Ovary (tissue), 9 donors: Measurements from ENCODE around the gene ME2. TPM values are rescaled to one million over a fixed set of nuclear protein-coding genes. Genes with fewer than 3 reads are reported as not detected.
"Not testable (repeated sequence)": the region's sequence is repeated elsewhere in the genome, so short reads cannot be mapped to it uniquely, and the experiment has no call there.

Source experiments
- DNase-seq, 5 donors: peaks; one replicate each; pipeline ENCODE4 v3.0.0-alpha.2; 2019 to 2020
- H3K27ac ChIP-seq, 2 donors: fragments of 200-600 bp; one replicate each; pipeline versions ENCODE4 v1.5.1 to v1.8.0; 2019 to 2022
- H3K27me3 ChIP-seq: fragments of 200-600 bp; one replicate; pipeline ENCODE4 v1.8.0; 2022
- H3K36me3 ChIP-seq: fragments of 200-600 bp; sonication (generic); one replicate; pipeline ENCODE4 v1.5.1; 2019
- H3K4me1 ChIP-seq: one replicate; pipeline ENCODE4 v1.8.1; 2013; ENCODE audit warnings: mild to moderate bottlenecking, moderate library complexity; ENCODE audit not compliant: insufficient read depth
- H3K4me3 ChIP-seq: fragments of 200-600 bp; sonication (generic); one replicate; pipeline ENCODE4 v1.5.1; 2017
- H3K9me3 ChIP-seq, 2 donors: fragments of 200-600 bp in 1 of 2; sonication (generic) in 1 of 2; one replicate each; pipeline versions ENCODE4 v1.5.1 to v1.8.1; 2013 to 2019; ENCODE audit warnings: mild to moderate bottlenecking in 1 of 2, moderate library complexity in 1 of 2
- CTCF ChIP-seq, 3 donors: fragments of 450-650 bp in 2 of 3; fragments of 200-600 bp in 1 of 3; IDR thresholded peaks; one replicate each; pipeline versions ENCODE4 v1.5.1 to v1.8.0; 2016 to 2022; ENCODE audit warnings: antibody characterized with exemption in 3 of 3, mild to moderate bottlenecking in 1 of 3
- EP300 ChIP-seq: sonication (generic); formaldehyde crosslinking; IDR thresholded peaks from one replicate; pipeline ENCODE4 v1.6.1; 2017; ENCODE audit warnings: antibody characterized with exemption
- POLR2A ChIP-seq: fragments of 450-650 bp; IDR thresholded peaks from one replicate; pipeline ENCODE4 v1.6.1; 2017; ENCODE audit warnings: antibody characterized with exemption, mild to moderate bottlenecking, moderate library complexity
- WGBS, 3 donors: extraction: QIAGEN DNeasy Blood & Tissue Kit in 1 of 3; methylation state at CpG; one replicate each; pipeline versions ENCODE4 v1.1.5 to v1.1.7; 2013 to 2017; 5-methylcytosine and 5-hydroxymethylcytosine counted together
- intact Hi-C, 4 donors: fragments of 100-400 bp; cut with DNase I; formaldehyde crosslinking; loops; one replicate each; pipeline versions ENCODE4 v1.11.0 to v1.15.1; 2022 to 2023
- polyA plus RNA-seq, 2 donors: library from polyadenylated mRNA; stranded (reverse); fragments of 200-250 nt in 1 of 2; fragments of 350-450 nt in 1 of 2; fragmentation: Illumina TruSeq in 1 of 2; extraction: RNeasy Lipid Tissue Mini Kit (QIAGEN cat#74804) in 1 of 2; gene quantifications; one replicate each; pipeline ENCODE4 v1.2.3, GENCODE V29; 2013 to 2014
- total RNA-seq, 7 donors: library from RNA; depleted of rRNA in 2 of 7; stranded (reverse); fragments of >200 nt in 2 of 7; fragmentation: NEBNext Ultra II Directional in 3 of 7; extraction: Animal tissue kit (Norgen Biotek cat#: 25700) in 3 of 7; gene quantifications; one replicate each; pipeline versions ENCODE4 v1.1.0 to v1.2.4, GENCODE V29; 2016 to 2023
- donor health status: DM: no; HTN: no; CAD: no; lungs with moderate emphysema.
- donor health status: DM: no; HTN: no; CAD: no.
- donor health status: Bipolar disorder and iron deficiency.
- donor health status: DM: yes; HTN: yes; CAD: no.
- donor health status: DM: no; HTN: no; CAD: no.
- donor health status: DM: yes; HTN: yes; CAD: no.

Gene ME2
- total and polyA plus RNA-seq, 9 donors = 15.6 to 66.2 (median 31.8) TPM

- Histone ChIP-seq H3K9me3 (no peaks in the 10 kb centered on the region), H3K36me3 (no peaks in the 10 kb centered on the region), H3K4me3 (no peak overlapping the region), H3K27me3 (no peaks in the 10 kb centered on the region), H3K27ac (no peak overlapping the region), H3K4me1 (no peaks in the 10 kb centered on the region)
- intact Hi-C loops = loop anchor here in 1 of 4 donors (5.0 to 10.0 kb wide), 2 partner anchors 73 to 85 kb away; partner anchors contain the start of genes ME2 and SMAD4
- no peak for TF ChIP-seq POLR2A
- no peak for TF ChIP-seq CTCF (IDR thresholded peaks at IDR 0.05)
- TF ChIP-seq EP300 = no peak
- DNase-seq = no peak
- 73 to 83% (median 79%) methylated on average over 1 of the region's 1 CpG for WGBS, 3 donors
Measured at GRCh38 chr18:50961974-50962373, 83.1 kb downstream of the ME2 start.

GRCh38 chr18:50967714-50968661 lies 89.1 kb downstream of the ME2 start, which contains the start of gene ELAC1:
TSS of gene ELAC1 (plus strand) at chr18:50968040. CDS start at chr18:50974405, 6,365 bp downstream.
- no peaks in the 10 kb centered on the region for H3K9me3 ChIP-seq
- peak within 1 kb of the TSS; percentile 61 for H3K4me3 ChIP-seq
- peaks cover 5% of the 10 kb centered on the region for H3K4me1 ChIP-seq
- H3K27me3 ChIP-seq = no peaks in the 10 kb centered on the region
- intact Hi-C loops = loop anchor here in 1 of 4 donors (10.0 kb wide), 1 partner anchor 67 kb away; the partner anchor contains the start of gene SMAD4
- H3K27ac ChIP-seq = peak within 1 kb of the TSS; percentile 90 to 97
- peak; percentile 68 to 85 (median 81) for DNase-seq
- no peak for TF ChIP-seq EP300
- peak; percentile 92 for TF ChIP-seq POLR2A
- peak in 1 of 3 donors; percentile 27 for TF ChIP-seq CTCF (IDR thresholded peaks at IDR 0.05)
- no peaks in the 10 kb centered on the region for H3K36me3 ChIP-seq
- WGBS, 3 donors = 0 to 1% (median 1%) methylated on average over 35 to 84 of the region's 84 CpGs

GRCh38 chr18:50969448-50969847 lies 90.5 kb downstream of the ME2 start:
- H3K9me3 ChIP-seq = no peaks in the 10 kb centered on the region
- no peak overlapping the region for H3K4me3 ChIP-seq
- no peak for DNase-seq
- no peaks in the 10 kb centered on the region for H3K36me3 ChIP-seq
- H3K27me3 ChIP-seq = no peaks in the 10 kb centered on the region
- H3K27ac ChIP-seq = no peak overlapping the region
- intact Hi-C loops = loop anchor here in 1 of 4 donors (10.0 kb wide), 1 partner anchor 65 kb away; the partner anchor contains the start of gene SMAD4
- no peak for TF ChIP-seq POLR2A
- TF ChIP-seq CTCF (IDR thresholded peaks at IDR 0.05) = no peak
- no peak for TF ChIP-seq EP300
- 72 to 81% (median 78%) methylated on average over 5 of the region's 5 CpGs for WGBS, 3 donors
- peaks cover 5% of the 10 kb centered on the region for H3K4me1 ChIP-seq

- 54 to 68% (median 54%) methylated on average over 2 of the region's 2 CpGs for WGBS, 3 donors
- intact Hi-C loops = no loop called here
- Histone ChIP-seq H3K4me3 (no peak overlapping the region), H3K27me3 (no peaks in the 10 kb centered on the region), H3K9me3 (no peaks in the 10 kb centered on the region), H3K27ac (no peak overlapping the region), H3K4me1 (peaks cover 5% of the 10 kb centered on the region), H3K36me3 (no peaks in the 10 kb centered on the region)
- no peak for DNase-seq
- TF ChIP-seq POLR2A (no peak), EP300 (no peak), CTCF (IDR thresholded peaks at IDR 0.05) (no peak)
Measured at GRCh38 chr18:50970006-50970405, 91.1 kb downstream of the ME2 start.

- H3K9me3 ChIP-seq, H3K27ac ChIP-seq, H3K27me3 ChIP-seq, intact Hi-C loops, DNase-seq, H3K4me1 ChIP-seq, H3K4me3 ChIP-seq, H3K36me3 ChIP-seq: not testable (repeated sequence)
- WGBS, 3 donors = 86 to 89% (median 89%) methylated on average over 5 of the region's 5 CpGs
Measured at GRCh38 chr18:50972404-50972803, 93.5 kb downstream of the ME2 start.
